Liver (tissue), 9 donors: Measurements from ENCODE around the gene EML5. TPM values are rescaled to one million over a fixed set of nuclear protein-coding genes. Genes with fewer than 3 reads are reported as not detected.

Experiments
- DNase-seq: peaks from one replicate; pipeline ENCODE4 v3.0.0-alpha.2; 2017; ENCODE audit warnings: low spot score
- H3K27ac ChIP-seq, 2 donors: one replicate each; pipeline ENCODE4 v1.7.0; 2013; ENCODE audit warnings: inconsistent platforms in 2 of 2, low read length in 2 of 2, control low read depth in 1 of 2, low read depth in 1 of 2, mild to moderate bottlenecking in 1 of 2
- H3K27me3 ChIP-seq, 4 donors: one replicate each; pipeline versions ENCODE4 v1.6.1 to v1.7.0; 2013; ENCODE audit warnings: low read length in 3 of 4, inconsistent platforms in 1 of 4, mild to moderate bottlenecking in 1 of 4, moderate library complexity in 1 of 4; ENCODE audit not compliant: control insufficient read depth in 4 of 4, insufficient read depth in 4 of 4
- H3K36me3 ChIP-seq, 4 donors: one replicate each; pipeline versions ENCODE4 v1.6.1 to v1.7.0; 2013; ENCODE audit warnings: low read length in 3 of 4, mild to moderate bottlenecking in 3 of 4, low read depth in 1 of 4, moderate library complexity in 1 of 4; ENCODE audit not compliant: control insufficient read depth in 4 of 4, insufficient read depth in 3 of 4
- H3K4me1 ChIP-seq, 4 donors: one replicate each; pipeline versions ENCODE4 v1.6.1 to v1.7.0; 2013; ENCODE audit warnings: low read length in 3 of 4, mild to moderate bottlenecking in 3 of 4, moderate library complexity in 1 of 4; ENCODE audit not compliant: control insufficient read depth in 4 of 4, insufficient read depth in 4 of 4
- H3K4me3 ChIP-seq, 3 donors: one replicate each; pipeline versions ENCODE4 v1.6.1 to v1.7.0; 2013; ENCODE audit warnings: low read length in 3 of 3, control low read depth in 1 of 3, low read depth in 1 of 3, mild to moderate bottlenecking in 1 of 3
- H3K9ac ChIP-seq, 2 donors: one replicate each; pipeline ENCODE4 v1.7.0; 2013; ENCODE audit warnings: low read length in 2 of 2, mild to moderate bottlenecking in 2 of 2, moderate library complexity in 2 of 2, control low read depth in 1 of 2, low read depth in 1 of 2
- H3K9me3 ChIP-seq, 4 donors: one replicate each; pipeline versions ENCODE4 v1.6.1 to v1.7.0; 2013; ENCODE audit warnings: low read length in 3 of 4; ENCODE audit not compliant: control insufficient read depth in 4 of 4
- ATF3 ChIP-seq: IDR thresholded peaks from 2 replicates; pipeline ENCODE4 v1.6.1; 2016; ENCODE audit warnings: antibody characterized with exemption
- CTCF ChIP-seq: fragments of 150-350 bp; IDR thresholded peaks from 2 replicates; pipeline ENCODE4 v1.5.1; 2017; ENCODE audit warnings: improper control_type of control experiment, low read depth, low read length; ENCODE audit not compliant: missing input control
- EGR1 ChIP-seq, 2 donors: IDR thresholded peaks; 2 replicates each; pipeline ENCODE4 v1.6.1; 2016 to 2018; ENCODE audit warnings: antibody characterized with exemption in 2 of 2, low read depth in 2 of 2
- FOXA2 ChIP-seq: IDR thresholded peaks from 2 replicates; pipeline ENCODE4 v1.6.1; 2016; ENCODE audit warnings: antibody characterized with exemption
- GABPA ChIP-seq, 2 donors: IDR thresholded peaks in 1 of 2; conservative IDR thresholded peaks in 1 of 2; 2 replicates each; pipeline ENCODE4 v1.6.1; 2016; ENCODE audit warnings: antibody characterized with exemption in 2 of 2, mild to moderate bottlenecking in 1 of 2, moderate library complexity in 1 of 2
- HNF4A ChIP-seq, 2 donors: conservative IDR thresholded peaks; 2 replicates each; pipeline ENCODE4 v1.6.1; 2016; ENCODE audit warnings: antibody characterized with exemption in 2 of 2, mild to moderate bottlenecking in 2 of 2
- HNF4G ChIP-seq: IDR thresholded peaks from 2 replicates; pipeline ENCODE4 v1.6.1; 2016; ENCODE audit warnings: antibody characterized with exemption
- JUND ChIP-seq, 2 donors: IDR thresholded peaks; 2 replicates each; pipeline ENCODE4 v1.6.1; 2016; ENCODE audit warnings: antibody characterized with exemption in 2 of 2
- MAX ChIP-seq: IDR thresholded peaks from 2 replicates; pipeline ENCODE4 v1.6.1; 2016; ENCODE audit warnings: antibody characterized with exemption
- NR2F2 ChIP-seq: IDR thresholded peaks from 2 replicates; pipeline ENCODE4 v1.6.1; 2016; ENCODE audit warnings: antibody characterized with exemption
- RAD21 ChIP-seq, 2 donors: IDR thresholded peaks; 2 replicates each; pipeline ENCODE4 v1.6.1; 2016; ENCODE audit warnings: antibody characterized with exemption in 2 of 2, mild to moderate bottlenecking in 2 of 2
- REST ChIP-seq: IDR thresholded peaks from 2 replicates; pipeline ENCODE4 v1.6.1; 2016; ENCODE audit warnings: antibody characterized with exemption, mild to moderate bottlenecking
- RXRA ChIP-seq, 2 donors: IDR thresholded peaks; 2 replicates each; pipeline ENCODE4 v1.6.1; 2017 to 2018; ENCODE audit warnings: antibody characterized with exemption in 2 of 2, mild to moderate bottlenecking in 1 of 2
- SP1 ChIP-seq: IDR thresholded peaks from 2 replicates; pipeline ENCODE4 v1.6.1; 2018; ENCODE audit warnings: antibody characterized with exemption, mild to moderate bottlenecking
- TAF1 ChIP-seq: conservative IDR thresholded peaks from 2 replicates; pipeline ENCODE4 v1.6.1; 2016; ENCODE audit warnings: antibody characterized with exemption, mild to moderate bottlenecking
- YY1 ChIP-seq: IDR thresholded peaks from 2 replicates; pipeline ENCODE4 v1.6.1; 2016; ENCODE audit warnings: antibody characterized with exemption, mild to moderate bottlenecking
- ZBTB33 ChIP-seq: IDR thresholded peaks from 2 replicates; pipeline ENCODE4 v1.6.1; 2016; ENCODE audit warnings: antibody characterized with exemption
- WGBS: extraction: QIAGEN DNeasy Blood & Tissue Kit; methylation state at CpG from one replicate; pipeline ENCODE4 v1.1.7; 2013; 5-methylcytosine and 5-hydroxymethylcytosine counted together
- polyA plus RNA-seq, 2 donors: library from polyadenylated mRNA; stranded (reverse) in 1 of 2; unstranded in 1 of 2; fragments of 200-250 nt in 1 of 2; fragments of >200 nt in 1 of 2; fragmentation: Nextera tagmentation in 1 of 2; extraction: Ambion mirVana in 1 of 2; gene quantifications; one replicate each; pipeline versions ENCODE4 v1.2.1 to v1.2.3, GENCODE V29; 2013 to 2015
- total RNA-seq, 2 donors: library from RNA; depleted of rRNA; stranded (reverse); fragments of >200 nt; gene quantifications; one replicate each; pipeline ENCODE4 v1.2.3, GENCODE V29; 2014
- donor health status: healthy.
- donor health status: healthy.
- donor health status: healthy.
- donor health status: healthy.
- donor health status: healthy.

Gene EML5
- total and polyA plus RNA-seq, 4 donors = 0.09 to 3.8 (median 0.55) TPM

GRCh38 chr14:88785911-88786310, 6.8 kb downstream of the EML5 start:
- H3K27ac ChIP-seq = no peak overlapping the region
- no peak overlapping the region for H3K9ac ChIP-seq
- 84% methylated on average over 1 of the region's 1 CpG for WGBS
- no peaks in the 10 kb centered on the region for H3K36me3 ChIP-seq
- H3K9me3 ChIP-seq = peaks cover 0 to 10% (median 3%) of the 10 kb centered on the region in 4 donors
- DNase-seq = no peak
- H3K4me3 ChIP-seq = no peak overlapping the region
- H3K27me3 ChIP-seq = no peaks in the 10 kb centered on the region
- no peaks in the 10 kb centered on the region for H3K4me1 ChIP-seq
- TF ChIP-seq CTCF (no peak), YY1 (no peak), ATF3 (no peak), MAX (no peak), RAD21 (IDR thresholded peaks at IDR 0.05) (no peak), RXRA (IDR thresholded peaks at IDR 0.05) (no peak), EGR1 (IDR thresholded peaks at IDR 0.05; ENCODE audit: low read depth in 2 of 2) (no peak), SP1 (no peak), NR2F2 (no peak), HNF4A (conservative IDR thresholded peaks at IDR 0.05) (no peak)

GRCh38 chr14:88775532-88775931, 17.2 kb downstream of the EML5 start:
- H3K4me1 ChIP-seq = no peaks in the 10 kb centered on the region
- H3K27me3 ChIP-seq = no peaks in the 10 kb centered on the region
- TF ChIP-seq YY1 (no peak), EGR1 (IDR thresholded peaks at IDR 0.05; ENCODE audit: low read depth in 2 of 2) (no peak), JUND (IDR thresholded peaks at IDR 0.05) (no peak), NR2F2 (no peak), TAF1 (no peak), HNF4G (no peak), ZBTB33 (no peak), ATF3 (no peak), GABPA (IDR thresholded peaks at IDR 0.05 in 1 of 2, conservative IDR thresholded peaks at IDR 0.05 in 1 of 2) (no peak), RXRA (IDR thresholded peaks at IDR 0.05) (no peak), FOXA2 (no peak), REST (no peak), HNF4A (conservative IDR thresholded peaks at IDR 0.05) (no peak), RAD21 (IDR thresholded peaks at IDR 0.05) (no peak), CTCF (no peak)
- no peaks in the 10 kb centered on the region for H3K36me3 ChIP-seq
- no peaks in the 10 kb centered on the region for H3K9me3 ChIP-seq
- WGBS = 96% methylated on average over 3 of the region's 3 CpGs
- no peak overlapping the region for H3K9ac ChIP-seq
- no peak overlapping the region for H3K27ac ChIP-seq
- H3K4me3 ChIP-seq = no peak overlapping the region
- no peak for DNase-seq
